CD8-positive, alpha-beta memory T cell (primary cell): ENCODE measurements around the gene RFX7. TPM values are rescaled to one million over a fixed set of nuclear protein-coding genes. Genes with fewer than 3 reads are reported as not detected.
A peak's percentile ranks its signal among the peaks of the same experiment; 100 is the strongest.

ENCODE experiments used
- CTCF ChIA-PET: fragments of 350-600 bp; sonication (Branson Sonifier 250); formaldehyde crosslinking; loops from one replicate; lab custom pipeline; 2021; ENCODE audit warnings: antibody characterized with exemption; lab: Charles Lee
- POLR2A ChIA-PET: fragments of 350-600 bp; sonication (Branson Sonifier 250); formaldehyde crosslinking; loops from one replicate; lab custom pipeline; 2021; ENCODE audit warnings: antibody characterized with exemption; lab: Charles Lee
- DNase-seq, 5 donors: peaks; one replicate each; pipeline versions ENCODE4 v3.0.0 to v3.0.0-alpha.2; 2020 to 2022; ENCODE audit warnings: mixed read lengths in 1 of 5
- H3K27ac ChIP-seq: one replicate; pipeline ENCODE4 v1.7.0; 2013; ENCODE audit warnings: low read depth, mild to moderate bottlenecking, low read length, moderate library complexity
- H3K27me3 ChIP-seq: 2 replicates; pipeline ENCODE4 v1.7.0; 2013; ENCODE audit warnings: low read length, mild to moderate bottlenecking; ENCODE audit not compliant: insufficient read depth, poor library complexity, severe bottlenecking
- H3K36me3 ChIP-seq: 2 replicates; pipeline ENCODE4 v1.7.0; 2013; ENCODE audit warnings: mild to moderate bottlenecking, low read length, moderate library complexity; ENCODE audit not compliant: insufficient read depth
- H3K4me1 ChIP-seq: 2 replicates; pipeline ENCODE4 v1.7.0; 2013; ENCODE audit warnings: mild to moderate bottlenecking, low read length, moderate library complexity; ENCODE audit not compliant: insufficient read depth
- H3K4me3 ChIP-seq: 2 replicates; pipeline ENCODE4 v1.7.0; 2013; ENCODE audit warnings: mild to moderate bottlenecking, low read length
- H3K9me3 ChIP-seq: 2 replicates; pipeline ENCODE4 v1.7.0; 2013; ENCODE audit warnings: mild to moderate bottlenecking, low read length
- H3K27ac Mint-ChIP-seq, 8 donors: one replicate each; pipeline ENCODE4 v1.8.0; 2020 to 2021; ENCODE audit warnings: mixed read lengths in 8 of 8, mild to moderate bottlenecking in 6 of 8, inconsistent platforms in 3 of 8, moderate library complexity in 3 of 8
- H3K27me3 Mint-ChIP-seq, 2 donors: one replicate each; pipeline ENCODE4 v1.8.0; 2020 to 2021; ENCODE audit warnings: mixed read lengths in 2 of 2, mild to moderate bottlenecking in 1 of 2, moderate library complexity in 1 of 2
- H3K36me3 Mint-ChIP-seq, 3 donors: one replicate each; pipeline ENCODE4 v1.8.0; 2020 to 2021; ENCODE audit warnings: mixed read lengths in 3 of 3, inconsistent platforms in 1 of 3, mild to moderate bottlenecking in 1 of 3
- H3K4me1 Mint-ChIP-seq, 3 donors: one replicate each; pipeline ENCODE4 v1.8.0; 2020 to 2021; ENCODE audit warnings: mixed read lengths in 3 of 3, inconsistent platforms in 1 of 3, mild to moderate bottlenecking in 1 of 3
- H3K4me3 Mint-ChIP-seq, 7 donors: one replicate each; pipeline ENCODE4 v1.8.0; 2020 to 2021; ENCODE audit warnings: mixed read lengths in 7 of 7, mild to moderate bottlenecking in 6 of 7, moderate library complexity in 4 of 7, inconsistent platforms in 2 of 7
- H3K9me3 Mint-ChIP-seq, 5 donors: one replicate each; pipeline ENCODE4 v1.8.0; 2020 to 2022; ENCODE audit warnings: mixed read lengths in 5 of 5, mild to moderate bottlenecking in 3 of 5, moderate library complexity in 2 of 5, inconsistent platforms in 1 of 5
- polyA plus RNA-seq: library from polyadenylated mRNA; unstranded; fragments of 300-500 nt; fragmentation: Illumina TruSeq; gene quantifications from one replicate; pipeline ENCODE4 v1.2.3, GENCODE V29; 2021
- total RNA-seq, 2 experiments: library from RNA; stranded (reverse); gene quantifications; one replicate each; pipeline ENCODE4 v1.2.3, GENCODE V29; 2021

Gene RFX7
- total and polyA plus RNA-seq, 3 experiments from 2014 or later, result 3.5 to 35.2 (median 30.3) TPM

DNA sequence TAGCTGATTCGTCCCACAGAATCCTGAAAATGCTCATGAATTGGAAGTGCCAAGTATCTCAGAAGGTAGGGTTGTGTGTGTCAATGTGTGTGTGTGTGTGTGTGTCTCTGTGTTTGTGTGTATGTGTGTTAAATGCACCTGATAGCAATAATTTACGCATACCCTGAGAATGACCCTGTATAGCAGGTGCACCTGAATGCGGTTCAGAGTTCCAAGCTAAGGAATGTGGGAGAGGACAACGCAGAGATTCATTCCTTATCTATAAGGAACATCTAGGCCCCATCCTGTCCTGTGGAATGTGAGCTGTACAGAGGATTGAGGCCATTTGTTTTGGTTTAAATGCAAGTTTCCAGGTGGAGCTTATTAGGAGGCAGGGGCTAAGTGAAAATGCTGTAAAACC is 201.2 kb downstream of the RFX7 start:
- CTCF ChIA-PET, result interaction anchor here (0.8 to 1.4 kb wide), 2 partner anchors 24 to 203 kb away, joined by 3 to 6 read pairs; no protein-coding TSS in a partner anchor
- Histone ChIP-seq H3K27me3 (no peaks in the 10 kb centered on the region), H3K9me3 (no peaks in the 10 kb centered on the region), H3K36me3 (no peaks in the 10 kb centered on the region), H3K4me3 (peak overlapping the region; percentile 43), H3K27ac (no peak overlapping the region), H3K4me1 (peaks cover 29% of the 10 kb centered on the region)
- Mint-ChIP-seq H3K27ac (peak overlapping the region in 7 of 8 donors; percentile 85 to 96 (median 92)), H3K4me1 (peaks cover 23 to 45% (median 42%) of the 10 kb centered on the region in 3 donors), H3K27me3 (no peaks in the 10 kb centered on the region), H3K4me3 (peak overlapping the region in 5 of 7 donors; percentile 57 to 80 (median 69)), H3K36me3 (no peaks in the 10 kb centered on the region), H3K9me3 (peaks cover 0 to 3% (median 0%) of the 10 kb centered on the region in 5 donors)
- POLR2A ChIA-PET, result no interaction called here
- no peak for DNase-seq

DNA sequence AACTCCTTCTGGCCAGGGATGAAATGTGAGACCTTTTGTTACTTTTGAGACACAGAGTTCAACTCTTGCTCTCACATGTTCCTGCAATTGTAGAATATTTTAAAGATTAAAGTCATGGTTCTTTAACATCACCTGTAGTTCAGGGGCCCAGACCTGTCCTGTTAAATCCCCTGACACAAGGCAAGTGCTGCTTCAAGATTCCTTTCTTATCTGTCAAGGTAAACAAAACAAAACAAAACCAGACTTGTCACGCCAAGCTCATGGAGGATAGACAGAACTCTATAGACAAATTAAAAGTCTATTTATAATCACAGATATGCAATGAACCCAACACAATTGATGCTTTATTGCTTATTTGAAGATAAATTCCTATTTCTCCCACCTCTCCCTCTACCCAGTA is 201.6 kb downstream of the RFX7 start:
- Histone ChIP-seq H3K9me3 (no peaks in the 10 kb centered on the region), H3K27ac (no peak overlapping the region), H3K4me1 (peaks cover 29% of the 10 kb centered on the region), H3K4me3 (no peak overlapping the region), H3K27me3 (no peaks in the 10 kb centered on the region), H3K36me3 (no peaks in the 10 kb centered on the region)
- CTCF ChIA-PET, result interaction anchor here (0.8 to 1.4 kb wide), 4 partner anchors 11 to 203 kb away, joined by 3 to 6 read pairs (median 4); no protein-coding TSS in a partner anchor
- Mint-ChIP-seq H3K4me3 (peak overlapping the region in 2 of 7 donors; percentile 26 to 69), H3K9me3 (peaks cover 0 to 3% (median 0%) of the 10 kb centered on the region in 5 donors), H3K27ac (peak overlapping the region in 7 of 8 donors; percentile 85 to 96 (median 92)), H3K36me3 (no peaks in the 10 kb centered on the region), H3K4me1 (peaks cover 23 to 45% (median 42%) of the 10 kb centered on the region in 3 donors), H3K27me3 (no peaks in the 10 kb centered on the region)
- POLR2A ChIA-PET, result no interaction called here
- DNase-seq, result no peak

GRCh38 chr15:56040081-56041035 is 203.3 kb downstream of the RFX7 start:
- Histone ChIP-seq H3K36me3 (no peaks in the 10 kb centered on the region), H3K27ac (no peak overlapping the region), H3K4me3 (no peak overlapping the region), H3K4me1 (peaks cover 29% of the 10 kb centered on the region), H3K27me3 (no peaks in the 10 kb centered on the region), H3K9me3 (no peaks in the 10 kb centered on the region)
- Mint-ChIP-seq H3K27ac (no peak overlapping the region), H3K4me1 (peaks cover 23 to 45% (median 42%) of the 10 kb centered on the region in 3 donors), H3K4me3 (no peak overlapping the region), H3K36me3 (no peaks in the 10 kb centered on the region), H3K9me3 (peaks cover 0 to 3% (median 0%) of the 10 kb centered on the region in 5 donors), H3K27me3 (no peaks in the 10 kb centered on the region)
- POLR2A ChIA-PET, result no interaction called here
- CTCF ChIA-PET, result interaction anchor here (1.2 kb wide), 1 partner anchor 8 kb away, joined by 3 read pairs; no protein-coding TSS in a partner anchor
- DNase-seq, result no peak

DNA sequence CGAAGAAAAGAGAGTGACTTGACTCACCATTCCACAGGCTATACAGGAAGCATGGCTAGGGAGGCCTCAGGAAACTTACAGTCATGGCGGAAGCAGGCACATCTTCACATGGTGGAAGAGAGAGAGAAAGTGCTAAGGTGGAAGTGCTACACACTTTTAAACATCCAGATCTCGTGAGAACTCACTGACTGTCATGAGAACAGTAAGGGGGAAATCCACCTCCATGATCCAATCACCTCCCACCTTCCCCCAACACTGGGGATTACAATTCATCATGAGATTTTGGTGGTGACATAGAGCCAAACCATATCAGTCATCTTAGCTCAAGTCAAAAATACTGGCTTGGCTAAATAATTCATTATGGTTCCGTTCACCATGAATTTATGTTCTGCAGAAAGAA is 205.0 kb downstream of the RFX7 start:
- Histone ChIP-seq H3K27ac (no peak overlapping the region), H3K4me1 (peaks cover 20% of the 10 kb centered on the region), H3K4me3 (no peak overlapping the region), H3K27me3 (no peaks in the 10 kb centered on the region), H3K36me3 (no peaks in the 10 kb centered on the region), H3K9me3 (no peaks in the 10 kb centered on the region)
- no peak overlapping the region for H3K4me3 Mint-ChIP-seq
- ChIA-PET POLR2A (no interaction called here), CTCF (interaction anchor here (1.2 kb wide), 1 partner anchor 9 kb away, joined by 3 read pairs; no protein-coding TSS in a partner anchor)
- H3K27me3 Mint-ChIP-seq, result no peaks in the 10 kb centered on the region
- H3K27ac Mint-ChIP-seq, result no peak overlapping the region
- peaks cover 0 to 3% (median 0%) of the 10 kb centered on the region in 5 donors for H3K9me3 Mint-ChIP-seq
- peaks cover 18 to 42% (median 37%) of the 10 kb centered on the region in 3 donors for H3K4me1 Mint-ChIP-seq
- DNase-seq, result no peak
- no peaks in the 10 kb centered on the region for H3K36me3 Mint-ChIP-seq

DNA sequence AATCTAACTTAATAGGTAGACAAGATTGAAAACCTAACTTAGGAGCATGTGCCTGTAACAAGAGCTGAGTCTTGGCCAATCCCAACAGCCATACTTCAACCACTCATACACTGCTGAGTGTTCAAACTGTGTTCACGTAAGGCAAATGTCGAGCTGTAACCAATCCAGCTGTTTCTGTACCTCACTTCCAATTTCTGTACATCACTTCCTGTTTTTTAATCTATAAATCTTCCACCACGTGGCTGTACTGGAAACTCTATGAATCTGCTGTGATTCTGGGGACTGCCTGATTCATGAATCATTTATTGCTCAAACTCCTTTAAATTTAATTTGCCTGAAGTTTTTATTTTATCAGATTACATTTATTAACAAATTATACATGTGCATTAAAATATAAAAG is 205.7 kb downstream of the RFX7 start:
- Histone ChIP-seq H3K9me3 (no peaks in the 10 kb centered on the region), H3K4me3 (no peak overlapping the region), H3K4me1 (peaks cover 13% of the 10 kb centered on the region), H3K27me3 (no peaks in the 10 kb centered on the region), H3K36me3 (no peaks in the 10 kb centered on the region), H3K27ac (no peak overlapping the region)
- ChIA-PET POLR2A (no interaction called here), CTCF (no interaction called here)
- Mint-ChIP-seq H3K4me3 (no peak overlapping the region), H3K27ac (no peak overlapping the region), H3K4me1 (peaks cover 11 to 35% (median 31%) of the 10 kb centered on the region in 3 donors), H3K9me3 (no peaks in the 10 kb centered on the region), H3K27me3 (no peaks in the 10 kb centered on the region), H3K36me3 (no peaks in the 10 kb centered on the region)
- DNase-seq, result peak in 2 of 5 donors; percentile 17 to 43

Other genes with a start within 250 kb of the RFX7 start
- gene TEX9, start 121.5 kb upstream of the RFX7 start, total RNA-seq, result 1 to 10 TPM; 1.2 to 1.8 TPM
- gene TEX9, start 121.5 kb upstream of the RFX7 start, polyA plus RNA-seq, result 0.25 TPM
- gene MNS1, start 221.3 kb upstream of the RFX7 start, total RNA-seq, result under 1 TPM; 0.74 to 0.82 TPM
- gene MNS1, start 221.3 kb upstream of the RFX7 start, polyA plus RNA-seq, result not detected